HG03095 (cell line): ENCODE results near the gene WDR88.
"Not testable (repeated sequence)": the region's sequence is repeated elsewhere in the genome, so short reads cannot be mapped to it uniquely, and the experiment has no call there.

Experiments
- ATAC-seq: cut with Tn5 transposase; IDR thresholded peaks from one replicate; pipeline ENCODE4 v1.9.1; 2021; ENCODE audit warnings: moderate library complexity; ENCODE audit not compliant: unreplicated experiment

Gene WDR88

DNA sequence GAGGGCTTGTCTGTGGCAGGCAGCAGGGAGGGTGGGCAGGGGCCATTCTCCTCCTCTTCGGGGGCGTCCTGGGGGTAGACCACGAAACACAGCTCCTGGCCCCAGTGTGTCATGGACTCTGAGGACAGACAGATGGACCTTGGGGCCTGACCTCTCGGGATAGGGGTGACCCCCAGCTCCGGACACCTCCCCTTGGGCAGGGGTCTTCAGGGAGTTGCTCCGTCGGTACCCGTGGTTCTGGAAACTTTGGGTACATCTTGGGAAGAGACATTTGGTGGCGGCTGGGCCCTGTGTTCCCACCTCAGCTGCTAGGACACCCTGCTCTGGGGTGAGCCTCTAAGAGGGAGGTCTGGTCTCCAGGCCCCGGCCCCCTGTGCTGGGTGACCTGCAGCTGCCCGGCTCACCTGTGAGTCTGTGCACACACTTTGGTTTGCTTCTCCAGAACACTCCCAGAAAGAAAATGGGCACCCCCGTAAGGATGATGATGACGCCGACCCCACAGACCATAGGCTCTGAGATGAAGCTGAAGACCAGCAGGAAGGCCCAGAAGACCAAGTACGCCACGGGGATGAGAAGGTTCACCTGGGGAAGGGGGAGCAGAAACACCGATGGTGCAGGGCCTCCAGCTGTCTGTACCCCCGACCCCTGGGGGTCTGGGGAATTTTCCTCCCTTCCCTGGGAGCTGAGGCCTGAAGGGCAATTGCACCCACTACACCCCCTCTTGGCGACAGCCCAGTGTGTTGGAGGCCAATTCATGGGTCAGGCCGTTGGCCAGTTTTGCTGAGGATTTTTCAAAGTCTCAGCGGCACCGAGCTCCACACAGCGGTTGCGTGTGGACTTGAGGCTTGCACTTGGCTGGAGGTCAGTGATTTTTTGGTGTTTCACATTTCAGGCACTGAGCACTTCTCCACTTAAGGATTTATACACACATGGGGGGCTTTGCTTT, 77.3 kb downstream of the WDR88 start:
- ATAC-seq = no peak

DNA sequence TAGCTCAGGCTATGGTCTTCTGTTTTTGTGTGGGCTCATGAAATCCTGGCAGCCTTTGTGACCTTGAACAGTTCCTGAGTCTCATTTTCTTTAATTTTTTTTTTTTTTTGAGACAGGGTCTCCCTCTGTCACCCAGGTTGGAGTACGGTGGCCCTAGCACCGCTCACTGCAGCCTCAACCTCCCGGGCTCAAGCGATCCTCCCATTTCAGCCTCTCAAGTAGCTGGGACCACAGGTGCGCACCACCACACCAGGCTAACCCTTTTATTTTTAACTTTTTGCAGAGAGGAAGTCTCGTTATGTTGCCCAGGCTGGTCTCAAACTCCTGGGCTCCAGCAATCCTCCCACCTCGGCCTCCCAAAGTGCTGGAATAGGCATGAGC, 77.9 kb downstream of the WDR88 start:
- not testable (repeated sequence) for ATAC-seq

DNA sequence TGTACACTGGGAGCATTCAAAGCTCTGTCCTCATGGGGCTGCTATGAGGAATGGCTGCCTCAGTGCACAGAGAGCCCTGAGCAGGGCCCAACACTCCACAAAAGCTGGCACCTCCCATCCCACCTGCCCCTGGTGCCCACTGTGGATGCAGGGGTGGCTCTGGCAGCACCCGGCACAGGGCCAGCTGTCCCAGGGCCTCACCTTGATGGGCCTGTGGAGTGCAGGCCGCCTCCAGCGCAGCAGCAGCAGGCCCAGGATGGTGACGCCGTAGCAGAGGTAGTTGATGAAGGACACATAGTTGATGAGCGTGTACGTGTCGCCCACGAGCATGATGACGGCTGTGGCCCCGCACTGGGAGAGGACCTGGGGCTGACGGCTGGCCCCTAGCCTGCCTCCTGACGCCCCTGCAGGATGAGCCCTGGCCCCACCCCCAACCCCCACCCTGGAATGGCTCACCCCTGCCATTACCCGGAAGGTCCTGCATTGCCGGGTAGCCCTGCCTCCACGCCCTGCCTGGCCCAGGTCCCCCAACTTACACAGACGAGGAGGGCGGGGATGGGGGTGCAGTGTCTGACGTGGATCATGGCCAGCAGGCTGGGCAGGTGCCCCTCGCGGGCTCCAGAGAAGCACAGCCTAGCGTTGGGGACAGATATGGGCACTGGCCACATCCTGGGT, 78.5 kb downstream of the WDR88 start:
- ATAC-seq = no peak

DNA sequence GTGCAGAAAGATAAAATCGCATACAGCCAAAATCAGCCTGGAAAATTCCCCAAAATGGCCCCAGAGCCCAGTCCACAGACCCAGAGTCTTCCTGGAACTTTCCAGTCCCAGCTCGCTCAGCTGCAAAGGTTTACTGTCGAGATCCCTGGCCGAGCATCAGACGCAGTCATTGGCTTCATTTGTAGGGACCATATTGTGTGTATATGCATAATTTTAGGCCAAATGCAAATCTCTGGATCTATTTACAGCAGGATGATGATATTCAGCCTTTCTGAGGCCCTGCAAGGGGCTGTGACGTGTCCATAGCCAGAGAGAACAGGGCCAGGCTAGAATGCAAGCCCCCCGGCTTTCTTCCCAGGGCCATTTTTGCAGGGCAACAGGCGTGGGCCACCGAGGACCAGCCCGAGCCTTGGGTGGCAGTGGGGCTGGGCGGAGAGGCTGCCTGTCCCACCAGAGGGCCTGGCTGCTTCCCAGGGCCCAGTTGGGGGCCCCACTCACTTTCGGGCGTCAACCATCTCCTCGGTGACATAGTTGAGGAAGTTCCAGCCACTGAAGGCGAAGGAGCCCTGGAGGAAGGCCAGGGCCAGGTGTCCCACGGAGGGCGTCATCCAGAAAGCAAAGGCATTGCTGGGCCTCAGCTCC, 80.0 kb downstream of the WDR88 start:
- ATAC-seq = no peak

DNA sequence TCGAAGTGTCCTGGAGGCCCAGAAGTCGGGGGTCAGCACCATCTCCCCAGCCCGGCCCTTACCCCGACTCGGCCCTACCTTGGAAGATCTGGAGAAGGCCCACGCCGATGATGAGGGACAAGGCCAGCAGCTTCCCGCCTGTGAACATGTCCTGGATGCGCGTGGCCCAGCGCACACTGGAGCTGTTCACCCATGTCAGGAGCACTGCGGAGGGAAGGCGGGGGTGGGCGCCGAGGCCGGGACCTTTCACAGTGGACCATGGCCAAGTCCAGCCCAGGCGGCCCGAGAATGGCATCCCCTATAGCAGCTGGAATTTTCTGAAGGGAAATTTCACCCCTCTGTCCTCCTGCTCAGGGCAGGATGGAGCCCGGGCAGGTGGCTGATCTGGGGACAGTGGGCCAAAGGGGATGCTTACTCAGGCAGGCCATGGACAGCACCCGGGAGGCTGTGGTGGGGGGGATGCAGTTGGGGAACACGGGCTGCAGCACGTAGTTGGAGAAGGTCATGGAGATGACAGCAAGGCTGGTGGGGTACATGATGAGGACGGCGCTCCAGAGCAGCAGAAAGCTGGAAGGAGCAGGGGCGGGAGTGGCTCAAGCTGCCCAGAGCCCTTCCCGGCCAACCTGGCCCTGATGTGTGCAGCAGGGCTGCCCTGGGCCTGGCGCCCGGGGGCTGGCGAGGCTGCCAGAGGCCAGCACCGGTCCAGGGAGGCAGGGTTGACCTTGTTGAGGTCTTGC, 80.7 kb downstream of the WDR88 start:
- ATAC-seq = no peak

DNA sequence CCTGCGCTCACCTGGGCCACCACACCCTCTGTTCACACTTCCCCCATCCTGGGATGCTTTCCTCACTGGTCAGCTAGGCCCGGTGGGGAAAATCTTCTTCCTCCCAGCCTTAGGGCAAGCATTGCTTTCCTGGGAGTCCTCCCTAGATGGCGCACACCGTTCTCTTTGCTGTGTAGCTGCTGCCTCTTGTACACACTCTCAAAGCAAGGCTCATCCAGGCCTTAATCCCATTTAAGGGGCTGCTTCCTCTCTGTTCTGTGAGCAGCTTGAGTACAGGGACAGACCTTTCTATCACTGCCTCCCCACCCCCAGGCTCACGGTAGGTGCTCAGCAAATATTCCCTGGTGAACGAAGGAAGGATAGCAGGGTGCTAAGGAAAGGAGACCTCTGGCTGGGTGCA, 82.7 kb downstream of the WDR88 start:
- ATAC-seq = no peak

DNA sequence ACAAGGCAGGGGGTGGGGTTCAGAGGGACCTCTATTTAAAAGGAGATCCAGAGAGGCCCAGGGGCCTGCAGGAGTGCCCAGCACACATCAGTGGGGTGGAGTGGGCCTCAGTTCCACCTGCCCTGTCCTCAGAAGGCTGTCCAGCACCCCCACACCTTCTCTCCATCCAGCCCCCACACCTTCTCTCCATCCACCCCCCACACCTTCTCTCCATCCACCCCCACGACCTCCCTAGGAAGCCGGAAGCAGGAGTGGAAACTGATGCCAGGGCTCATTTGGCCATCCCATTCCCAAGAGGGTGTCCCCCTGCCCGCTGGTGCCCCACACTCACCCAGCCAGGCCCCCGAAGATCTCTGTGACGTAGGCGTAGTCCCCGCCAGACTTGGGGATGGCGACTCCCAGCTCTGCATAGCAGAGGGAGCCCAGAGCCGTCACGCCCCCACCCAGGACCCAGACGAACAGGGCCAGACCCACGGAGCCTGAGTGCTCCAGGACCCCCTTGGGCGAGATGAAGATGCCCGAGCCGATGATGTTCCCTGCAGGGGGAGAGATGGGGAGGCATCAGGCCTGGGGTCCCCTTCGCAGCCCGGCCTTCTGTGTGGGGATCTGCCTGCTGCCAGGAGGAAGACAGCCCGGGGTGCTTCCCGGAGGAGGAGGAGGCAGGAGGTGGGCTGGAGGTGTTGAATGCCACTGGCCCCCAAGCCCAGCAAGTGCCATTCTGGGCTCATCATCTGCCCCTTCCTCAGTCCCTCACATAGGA, 83.7 kb downstream of the WDR88 start:
- ATAC-seq = no peak

DNA sequence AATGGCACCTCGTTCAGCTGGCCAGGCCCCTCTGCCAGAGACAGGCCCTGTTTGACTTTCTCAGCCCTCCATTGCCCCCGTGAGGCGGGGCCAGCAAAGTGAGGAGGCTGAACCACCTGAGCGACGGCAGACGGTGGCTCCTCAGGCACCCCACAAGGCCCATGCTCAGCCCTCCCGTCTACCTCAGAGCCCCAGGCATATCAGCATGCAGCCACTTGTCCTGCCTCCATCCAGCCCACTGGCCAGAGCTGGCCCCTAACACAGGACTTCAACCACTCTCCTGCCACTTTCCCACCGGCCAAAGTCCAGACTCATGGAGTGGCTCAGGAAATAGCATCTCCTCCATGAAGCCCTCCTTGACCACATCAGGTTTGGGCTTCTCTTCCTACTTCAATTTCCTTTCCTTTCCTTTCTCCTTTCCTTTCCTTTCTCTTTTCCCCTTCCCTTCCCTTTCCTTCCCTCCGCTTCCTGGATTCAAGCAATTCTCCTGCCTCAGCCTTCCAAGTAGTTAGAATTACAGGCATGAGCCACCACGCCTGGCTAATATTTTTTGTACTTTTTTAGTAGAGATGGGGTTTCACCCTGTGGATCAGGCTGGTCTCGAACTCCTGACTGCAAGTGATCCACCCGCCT, 84.4 kb downstream of the WDR88 start:
- no peak for ATAC-seq

DNA sequence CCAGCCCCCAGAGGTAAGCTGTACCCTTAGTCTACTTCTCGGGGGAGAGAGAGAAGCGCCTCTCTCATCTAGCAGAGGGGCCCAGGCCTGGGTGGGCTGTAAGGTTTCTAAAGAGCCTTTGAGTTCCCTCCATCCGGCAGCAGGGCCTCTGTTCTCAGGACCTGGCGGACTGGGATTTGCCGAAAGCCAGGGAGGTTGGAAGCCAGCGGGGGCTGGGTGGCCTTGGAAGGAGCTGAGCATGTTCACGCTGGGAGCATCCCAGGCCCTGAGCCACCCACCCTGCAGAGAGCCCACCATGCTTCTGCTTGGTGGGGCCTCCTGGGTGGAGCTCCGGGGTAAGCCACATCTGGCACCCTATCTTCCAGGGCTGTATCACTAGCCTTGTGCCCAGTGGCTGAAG, 86.0 kb downstream of the WDR88 start:
- ATAC-seq = no peak

DNA sequence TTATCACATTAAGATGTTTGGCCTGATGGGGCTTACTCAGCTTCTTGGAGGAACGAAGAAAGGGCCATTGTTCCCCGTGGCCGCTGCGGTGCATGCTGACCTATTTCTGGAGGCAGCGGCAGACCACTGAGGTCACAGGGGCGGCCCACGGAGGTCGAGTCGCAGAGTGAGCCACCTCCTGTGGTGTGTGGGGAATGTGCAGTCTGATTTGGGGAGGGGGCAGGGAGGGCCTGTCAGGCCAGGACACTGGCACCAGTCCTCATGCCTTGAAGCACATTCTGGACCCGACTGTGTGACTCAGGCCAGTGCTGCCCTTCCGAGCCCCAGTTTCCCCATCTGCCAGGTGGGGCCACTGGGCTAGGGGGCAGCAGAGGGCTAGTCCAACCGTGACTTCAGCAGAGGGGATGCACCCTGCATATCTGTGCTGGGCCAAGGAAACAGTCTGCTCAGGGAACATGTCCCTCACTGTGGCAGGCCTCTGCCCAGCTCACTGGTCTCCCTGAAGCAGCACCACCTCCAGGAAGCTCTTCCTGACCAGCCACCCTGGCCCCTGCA, 87.4 kb downstream of the WDR88 start:
- no peak for ATAC-seq

DNA sequence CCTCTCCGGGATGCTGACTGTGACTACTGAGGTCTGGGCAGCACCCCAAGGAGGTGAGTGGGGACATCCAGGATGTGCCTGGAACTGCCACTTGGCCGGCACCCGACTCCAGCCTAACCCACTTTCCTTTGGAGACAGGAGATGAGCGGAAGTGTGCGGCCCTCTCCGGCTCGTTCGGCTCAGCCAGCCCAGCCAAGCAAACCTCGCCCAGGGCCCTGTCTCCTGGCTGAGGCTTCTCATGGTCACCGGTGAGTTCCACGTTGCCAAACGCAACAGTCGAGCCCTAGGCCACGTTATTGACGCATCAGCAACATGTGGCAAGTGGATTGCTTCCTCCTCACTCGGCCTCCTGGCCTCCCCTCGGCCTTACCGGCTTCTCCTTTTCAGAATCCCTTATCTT, 88.2 kb downstream of the WDR88 start:
- no peak for ATAC-seq

DNA sequence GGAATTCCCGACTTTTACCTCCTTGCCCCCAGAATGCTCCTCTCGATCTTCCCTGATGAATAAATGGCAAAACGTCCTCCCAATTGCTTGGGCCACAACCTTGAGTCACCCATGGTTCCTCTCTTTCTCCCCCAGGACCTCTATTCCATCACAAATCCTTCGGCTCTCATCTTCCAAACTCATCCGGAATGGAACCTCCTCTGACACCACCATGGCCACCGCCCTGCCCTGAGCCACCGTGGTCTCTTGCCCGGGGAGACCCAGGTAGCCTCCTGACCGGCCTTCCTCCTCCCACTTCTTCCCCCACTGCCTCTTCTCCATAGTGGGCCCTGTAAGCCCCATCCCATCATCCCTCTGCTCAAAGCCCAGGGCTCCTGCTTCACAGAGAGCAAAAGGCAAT, 88.8 kb downstream of the WDR88 start:
- ATAC-seq = no peak

DNA sequence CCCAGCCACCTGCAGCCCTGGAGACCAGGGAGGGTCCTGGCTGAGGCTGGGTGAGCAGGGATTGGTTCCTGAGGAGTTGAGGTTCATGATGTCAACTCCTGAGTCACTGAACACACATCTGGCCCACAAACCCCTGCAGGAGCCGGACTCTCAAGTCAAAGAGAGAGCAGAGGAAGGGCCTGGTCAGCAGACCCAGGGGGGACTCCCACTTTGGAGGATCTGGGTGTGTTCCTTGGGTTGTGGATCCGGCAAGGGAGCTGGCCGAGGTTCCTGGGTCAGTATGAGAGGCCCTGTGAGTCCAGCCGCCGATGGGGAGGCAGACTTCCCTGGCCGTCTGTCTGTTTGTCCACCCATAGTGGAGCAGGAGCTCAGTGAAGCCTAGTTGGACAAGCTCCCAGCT, 89.7 kb downstream of the WDR88 start:
- ATAC-seq = no peak

DNA sequence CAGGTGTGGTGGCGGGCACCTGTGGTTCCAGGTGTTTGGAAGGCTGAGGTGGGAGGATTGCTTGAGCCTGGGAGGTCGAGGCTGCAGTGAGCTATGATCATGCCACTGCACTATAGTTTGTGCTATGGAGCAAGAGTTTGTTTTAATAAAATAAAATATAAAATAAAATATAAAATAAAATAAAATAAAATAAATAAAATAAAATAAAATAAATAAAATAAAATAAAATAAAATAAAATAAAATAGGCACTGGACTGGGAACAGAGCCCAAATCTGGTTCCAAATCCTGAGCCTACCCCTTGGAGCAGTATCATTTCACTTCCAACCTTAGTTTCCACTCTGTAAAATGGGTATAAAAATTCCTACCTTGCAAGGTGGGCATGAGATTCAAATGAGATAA, 90.3 kb downstream of the WDR88 start:
- ATAC-seq = not testable (repeated sequence)

DNA sequence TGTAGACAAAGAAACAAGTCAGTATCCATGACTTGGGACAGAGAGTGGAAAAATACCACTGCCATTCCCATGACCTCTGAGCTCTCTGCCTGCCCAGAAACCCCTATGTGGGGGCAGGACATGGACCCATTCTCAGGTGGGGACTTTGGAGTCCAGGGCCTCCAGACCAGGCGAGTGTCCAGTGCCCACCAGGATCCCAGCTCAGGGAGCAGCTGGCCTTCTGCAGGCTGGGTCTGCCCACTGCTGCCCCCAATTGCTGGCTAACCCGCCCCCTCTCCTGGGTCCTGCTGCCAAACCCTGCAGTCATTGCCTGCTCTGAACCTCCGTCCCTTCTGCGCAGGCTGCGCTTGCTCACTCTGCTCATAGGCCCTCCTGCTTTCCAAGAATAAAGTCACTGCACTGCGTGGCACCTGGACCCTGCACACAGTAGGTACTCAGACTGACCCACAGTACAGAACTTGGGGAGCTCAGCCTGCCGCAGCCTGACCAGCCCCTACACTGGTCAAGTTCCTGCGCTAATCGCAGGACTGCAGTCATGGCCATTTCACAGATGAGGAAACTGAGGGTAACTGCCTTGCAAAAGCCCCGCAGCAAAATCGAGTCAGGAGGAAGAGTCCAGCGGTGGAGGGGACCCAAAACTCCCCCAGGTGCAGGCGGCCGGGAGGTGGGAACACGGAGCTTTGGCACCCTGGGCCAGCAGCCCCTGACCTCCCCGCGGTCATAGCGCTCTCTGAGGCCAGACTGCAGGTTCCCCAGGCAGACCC, 93.0 kb downstream of the WDR88 start:
- ATAC-seq = no peak
